ENCODE measurements around the gene FAM219A.
A peak's percentile ranks its signal among the peaks of the same experiment; 100 is the strongest.

Gene FAM219A

DNA sequence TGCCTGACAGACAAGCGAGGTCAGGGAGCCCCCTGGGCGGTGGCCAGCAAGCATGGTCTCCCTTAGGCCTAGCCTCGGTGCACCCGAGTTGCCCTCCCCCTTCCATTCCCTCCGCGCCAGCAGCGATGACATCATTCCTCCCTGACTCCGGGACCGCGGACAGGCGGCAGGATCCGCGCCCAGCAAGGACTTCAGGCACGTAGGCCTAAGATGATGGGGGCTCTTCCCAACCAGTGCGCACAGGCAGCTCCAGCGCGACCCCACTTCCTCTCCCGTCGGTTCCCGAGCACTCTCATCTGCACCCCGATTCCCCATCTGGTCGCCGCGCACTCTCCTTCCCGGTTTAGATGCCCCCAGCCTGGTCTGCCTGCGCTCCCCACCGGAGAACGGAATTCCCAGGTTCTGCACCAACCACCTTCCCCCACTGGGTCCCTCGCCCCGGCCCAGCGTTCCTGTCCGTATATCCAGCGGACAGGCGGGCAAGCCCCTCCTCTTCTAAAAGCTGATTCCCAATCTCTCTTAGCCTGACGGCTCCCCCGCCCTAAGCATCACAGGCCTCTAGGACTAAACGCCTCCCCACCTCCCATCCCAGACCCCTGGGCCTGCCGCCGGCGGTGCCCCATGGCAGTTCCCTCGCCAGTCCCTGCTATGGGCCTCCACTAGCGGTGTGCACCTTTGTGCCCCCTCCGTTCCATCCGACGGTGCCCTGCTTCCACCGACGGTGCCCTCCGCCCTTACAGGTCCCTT is 931 bp downstream of the FAM219A start:
- H3K4me3 ChIP-seq, result peak overlapping the region; percentile 93
- peak overlapping the region; percentile 80 for H3K9ac ChIP-seq (ENCODE audit: insufficient read length)
- H3K36me3 ChIP-seq (ENCODE audit: insufficient read depth, low read length), result no peaks in the 10 kb centered on the region
- H3K9me3 ChIP-seq (ENCODE audit: low read depth, low read length), result no peaks in the 10 kb centered on the region
- no peak overlapping the region for H3K27ac ChIP-seq
- DNase-seq (ENCODE audit: low read depth, low spot score), result no peak
- TF ChIP-seq FOXP2 (optimal IDR thresholded peaks at IDR 0.05; ENCODE audit: control extremely low read depth, extremely low read length, insufficient read depth) (no peak), EZH2 (IDR thresholded peaks at IDR 0.05) (no peak), POLR2AphosphoS5 (IDR thresholded peaks at IDR 0.05; ENCODE audit: borderline replicate concordance, low read depth, low read length) (no peak)

DNA sequence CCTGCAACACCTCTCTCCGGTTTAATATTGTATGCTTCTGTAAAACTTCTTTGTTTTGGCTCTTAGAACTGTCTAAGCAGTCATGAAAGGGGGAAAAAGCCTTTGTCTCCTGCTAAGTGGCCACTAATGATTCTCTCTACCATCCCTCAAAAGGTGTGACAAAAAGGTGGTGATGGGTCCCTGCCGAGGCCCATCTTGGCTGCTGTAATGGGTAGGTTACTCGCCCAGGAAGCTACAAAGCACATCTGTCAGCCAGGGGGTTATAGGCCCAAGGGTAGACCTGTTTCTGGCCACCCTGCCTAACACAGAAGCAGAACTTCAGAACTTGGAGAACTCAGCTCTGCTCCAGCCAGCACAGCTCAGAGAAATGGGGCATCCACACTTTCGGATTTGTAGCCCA is 1.6 kb downstream of the FAM219A start:
- peak overlapping the region; percentile 80 for H3K9ac ChIP-seq (ENCODE audit: insufficient read length)
- peak overlapping the region; percentile 93 for H3K4me3 ChIP-seq
- TF ChIP-seq EZH2 (IDR thresholded peaks at IDR 0.05), result no peak
- no peaks in the 10 kb centered on the region for H3K36me3 ChIP-seq (ENCODE audit: insufficient read depth, low read length)
- no peak for DNase-seq (ENCODE audit: low read depth, low spot score)
- H3K9me3 ChIP-seq (ENCODE audit: low read depth, low read length), result no peaks in the 10 kb centered on the region
- H3K27ac ChIP-seq, result no peak overlapping the region

DNA sequence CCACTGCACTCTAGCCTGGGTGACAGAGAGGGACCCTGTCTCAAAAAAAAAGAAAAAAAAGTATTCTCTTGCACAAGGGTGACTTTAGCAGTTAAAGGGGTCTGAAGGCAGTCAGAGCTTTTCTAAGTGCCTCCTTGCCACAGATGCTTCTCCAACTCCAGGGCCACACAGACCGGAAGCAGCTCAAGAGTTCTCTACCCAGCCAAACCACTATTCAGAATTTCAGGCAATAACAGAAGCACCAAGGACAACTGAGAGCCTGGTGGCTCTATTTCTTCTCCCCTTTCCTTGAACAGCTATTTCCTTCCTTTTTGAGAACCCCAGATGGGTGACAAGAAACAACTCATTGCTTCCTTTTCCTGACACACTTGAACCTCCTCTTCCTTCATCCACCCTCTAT is 2.2 kb downstream of the FAM219A start:
- Histone ChIP-seq H3K36me3 (ENCODE audit: insufficient read depth, low read length) (no peaks in the 10 kb centered on the region), H3K27ac (no peak overlapping the region), H3K4me3 (no peak overlapping the region), H3K9me3 (ENCODE audit: low read depth, low read length) (no peaks in the 10 kb centered on the region), H3K9ac (ENCODE audit: insufficient read length) (no peak overlapping the region)
- TF ChIP-seq EZH2 (IDR thresholded peaks at IDR 0.05) (no peak), FOXP2 (optimal IDR thresholded peaks at IDR 0.05; ENCODE audit: control extremely low read depth, extremely low read length, insufficient read depth) (no peak), POLR2AphosphoS5 (IDR thresholded peaks at IDR 0.05; ENCODE audit: borderline replicate concordance, low read depth, low read length) (no peak)
- DNase-seq (ENCODE audit: low read depth, low spot score), result no peak

DNA sequence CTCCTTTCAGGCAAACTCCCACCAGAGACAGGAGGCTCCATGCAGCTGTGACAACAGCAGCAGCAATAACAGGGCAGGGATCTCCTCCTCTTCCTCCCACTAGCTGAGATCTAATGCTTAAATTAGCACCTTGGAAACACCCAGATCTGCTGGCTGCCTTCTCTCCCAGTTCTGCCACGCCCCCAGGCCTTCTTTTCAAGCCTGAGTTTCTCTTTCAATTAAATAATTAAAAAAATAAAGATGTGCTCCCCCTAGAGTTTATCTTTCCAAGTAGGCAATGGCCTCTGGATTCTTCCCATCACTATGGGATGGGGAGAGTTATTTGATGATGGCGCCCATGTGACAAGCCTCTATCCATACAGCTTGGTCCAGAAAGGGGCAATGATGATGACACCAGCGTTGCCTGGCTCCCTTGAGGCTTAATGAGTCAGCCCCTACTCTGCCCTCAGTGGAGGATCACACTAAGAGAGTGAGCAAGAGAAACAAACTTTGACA is 3.8 kb downstream of the FAM219A start:
- no peak for DNase-seq (ENCODE audit: low read depth, low spot score)
- Histone ChIP-seq H3K4me3 (no peak overlapping the region), H3K9me3 (ENCODE audit: low read depth, low read length) (no peaks in the 10 kb centered on the region), H3K36me3 (ENCODE audit: insufficient read depth, low read length) (no peaks in the 10 kb centered on the region), H3K9ac (ENCODE audit: insufficient read length) (no peak overlapping the region), H3K27ac (no peak overlapping the region)
- TF ChIP-seq EZH2 (IDR thresholded peaks at IDR 0.05), result no peak
- TF ChIP-seq FOXP2 (optimal IDR thresholded peaks at IDR 0.05; ENCODE audit: control extremely low read depth, extremely low read length, insufficient read depth), result no peak
- no peak for TF ChIP-seq POLR2AphosphoS5 (IDR thresholded peaks at IDR 0.05; ENCODE audit: borderline replicate concordance, low read depth, low read length)

DNA sequence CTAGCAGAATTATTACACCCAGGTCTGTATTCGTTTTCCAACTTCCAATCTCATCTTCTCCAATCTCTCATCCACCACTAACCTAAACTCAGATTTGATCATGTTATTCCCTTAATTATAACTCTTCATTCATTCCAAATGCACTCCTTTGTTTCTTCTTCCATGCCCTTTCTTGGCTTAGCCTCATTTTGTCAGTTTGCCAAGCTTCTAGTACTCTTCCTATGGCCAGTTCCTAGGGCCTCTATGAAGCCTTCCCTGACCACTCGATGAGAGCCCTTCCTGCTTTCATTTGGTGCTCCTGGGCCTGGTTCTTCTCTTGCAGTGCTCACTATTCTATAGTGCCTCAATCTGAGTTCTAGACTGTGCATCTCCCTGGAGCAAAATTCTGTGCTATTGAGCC is 5.8 kb downstream of the FAM219A start:
- no peaks in the 10 kb centered on the region for H3K36me3 ChIP-seq (ENCODE audit: insufficient read depth, low read length)
- no peak overlapping the region for H3K9ac ChIP-seq (ENCODE audit: insufficient read length)
- no peaks in the 10 kb centered on the region for H3K9me3 ChIP-seq (ENCODE audit: low read depth, low read length)
- DNase-seq (ENCODE audit: low read depth, low spot score), result no peak
- no peak overlapping the region for H3K4me3 ChIP-seq
- TF ChIP-seq EZH2 (IDR thresholded peaks at IDR 0.05), result no peak
- no peak for TF ChIP-seq FOXP2 (optimal IDR thresholded peaks at IDR 0.05; ENCODE audit: control extremely low read depth, extremely low read length, insufficient read depth)
- TF ChIP-seq POLR2AphosphoS5 (IDR thresholded peaks at IDR 0.05; ENCODE audit: borderline replicate concordance, low read depth, low read length), result no peak
- no peak overlapping the region for H3K27ac ChIP-seq

DNA sequence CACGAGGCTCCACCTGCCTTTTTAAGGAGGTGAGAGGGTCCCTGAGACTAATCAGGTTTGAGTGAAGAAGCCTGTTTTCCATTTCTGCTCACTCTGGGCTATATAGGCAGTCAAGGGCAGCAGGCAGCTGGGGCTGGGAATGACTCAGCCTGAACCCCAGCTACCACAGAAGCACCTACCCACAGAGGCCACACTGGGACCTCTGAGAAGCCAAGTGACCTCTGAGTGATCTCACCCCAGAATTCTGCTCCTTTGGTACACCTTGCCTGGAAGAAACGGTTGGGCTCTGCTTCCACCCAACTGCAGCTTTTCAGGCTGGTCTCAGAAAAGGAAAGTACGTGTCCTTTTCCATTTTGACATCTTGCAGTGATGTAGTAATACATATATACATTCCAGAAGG is 6.8 kb downstream of the FAM219A start:
- Histone ChIP-seq H3K36me3 (ENCODE audit: insufficient read depth, low read length) (no peaks in the 10 kb centered on the region), H3K9me3 (ENCODE audit: low read depth, low read length) (no peaks in the 10 kb centered on the region), H3K9ac (ENCODE audit: insufficient read length) (no peak overlapping the region), H3K27ac (no peak overlapping the region), H3K4me3 (no peak overlapping the region)
- TF ChIP-seq FOXP2 (optimal IDR thresholded peaks at IDR 0.05; ENCODE audit: control extremely low read depth, extremely low read length, insufficient read depth) (no peak), EZH2 (IDR thresholded peaks at IDR 0.05) (no peak), POLR2AphosphoS5 (IDR thresholded peaks at IDR 0.05; ENCODE audit: borderline replicate concordance, low read depth, low read length) (no peak)
- no peak for DNase-seq (ENCODE audit: low read depth, low spot score)

DNA sequence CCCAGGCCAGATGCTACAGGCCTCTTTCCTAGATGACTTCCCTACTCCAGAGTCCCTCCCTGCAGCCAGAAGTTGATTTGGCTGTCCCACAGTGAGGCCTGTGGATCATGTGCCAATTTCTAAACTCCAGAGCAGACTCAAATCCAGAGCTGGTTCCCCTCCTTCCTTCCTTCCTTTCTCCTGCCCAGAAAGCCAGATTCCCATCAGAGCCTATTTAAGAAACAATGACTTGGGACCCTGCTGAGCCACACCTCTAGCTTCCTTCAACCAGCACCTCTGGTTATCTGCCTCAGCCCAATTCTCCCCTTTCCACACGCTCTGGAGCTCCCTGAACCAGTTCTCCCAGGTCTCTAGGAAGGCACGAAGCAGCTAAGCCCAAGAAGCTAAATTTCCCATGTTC is 7.2 kb downstream of the FAM219A start:
- no peak overlapping the region for H3K9ac ChIP-seq (ENCODE audit: insufficient read length)
- DNase-seq (ENCODE audit: low read depth, low spot score), result no peak
- H3K36me3 ChIP-seq (ENCODE audit: insufficient read depth, low read length), result no peaks in the 10 kb centered on the region
- H3K4me3 ChIP-seq, result no peak overlapping the region
- no peak overlapping the region for H3K27ac ChIP-seq
- H3K9me3 ChIP-seq (ENCODE audit: low read depth, low read length), result no peaks in the 10 kb centered on the region
- TF ChIP-seq POLR2AphosphoS5 (IDR thresholded peaks at IDR 0.05; ENCODE audit: borderline replicate concordance, low read depth, low read length) (no peak), FOXP2 (optimal IDR thresholded peaks at IDR 0.05; ENCODE audit: control extremely low read depth, extremely low read length, insufficient read depth) (no peak)

DNA sequence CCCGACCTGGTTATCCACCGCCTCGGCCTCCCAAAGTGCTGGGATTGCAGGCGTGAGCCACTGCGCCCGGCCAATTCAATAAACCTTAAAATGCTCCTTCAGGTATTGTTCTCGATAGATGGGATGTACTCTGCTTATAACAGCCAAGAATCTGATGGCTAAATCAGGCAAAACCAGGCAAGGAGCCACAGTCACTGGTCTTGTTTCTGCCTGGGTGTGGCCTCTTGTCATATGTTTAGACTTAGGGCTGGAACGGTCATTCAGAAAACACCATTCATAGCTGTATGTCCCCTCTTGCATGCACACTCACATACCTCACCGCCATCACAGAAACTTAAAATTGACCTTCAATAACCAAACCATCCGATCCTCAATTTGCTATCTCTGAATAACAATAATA is 7.7 kb downstream of the FAM219A start:
- no peak overlapping the region for H3K27ac ChIP-seq
- TF ChIP-seq EZH2 (IDR thresholded peaks at IDR 0.05), result no peak
- no peak for TF ChIP-seq FOXP2 (optimal IDR thresholded peaks at IDR 0.05; ENCODE audit: control extremely low read depth, extremely low read length, insufficient read depth)
- TF ChIP-seq POLR2AphosphoS5 (IDR thresholded peaks at IDR 0.05; ENCODE audit: borderline replicate concordance, low read depth, low read length), result no peak
- no peaks in the 10 kb centered on the region for H3K9me3 ChIP-seq (ENCODE audit: low read depth, low read length)
- no peak for DNase-seq (ENCODE audit: low read depth, low spot score)
- no peak overlapping the region for H3K4me3 ChIP-seq
- no peaks in the 10 kb centered on the region for H3K36me3 ChIP-seq (ENCODE audit: insufficient read depth, low read length)
- H3K9ac ChIP-seq (ENCODE audit: insufficient read length), result no peak overlapping the region

DNA sequence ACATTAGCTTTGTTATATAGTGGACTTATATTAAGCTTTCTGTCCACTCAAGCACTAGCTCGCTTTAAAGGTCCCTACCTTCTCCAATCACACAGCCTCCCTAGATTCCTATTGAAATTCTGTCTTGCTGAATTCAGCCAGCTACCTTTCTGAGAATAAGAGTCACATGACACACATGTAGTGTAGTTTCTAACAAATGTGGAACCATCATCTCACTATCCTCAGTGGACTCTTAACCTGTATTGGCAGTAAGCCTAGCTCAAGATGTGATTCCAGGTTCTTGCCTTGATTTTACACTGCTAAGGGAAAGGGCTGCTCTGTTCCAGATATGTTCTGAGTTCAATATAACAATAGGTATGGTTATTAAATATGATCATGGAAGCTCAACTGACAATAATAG is 11.4 kb downstream of the FAM219A start:
- TF ChIP-seq FOXP2 (optimal IDR thresholded peaks at IDR 0.05; ENCODE audit: control extremely low read depth, extremely low read length, insufficient read depth), result no peak
- TF ChIP-seq EZH2 (IDR thresholded peaks at IDR 0.05), result no peak
- TF ChIP-seq POLR2AphosphoS5 (IDR thresholded peaks at IDR 0.05; ENCODE audit: borderline replicate concordance, low read depth, low read length), result no peak
- Histone ChIP-seq H3K36me3 (ENCODE audit: insufficient read depth, low read length) (no peaks in the 10 kb centered on the region), H3K9ac (ENCODE audit: insufficient read length) (no peak overlapping the region), H3K27ac (no peak overlapping the region), H3K4me3 (no peak overlapping the region), H3K9me3 (ENCODE audit: low read depth, low read length) (no peaks in the 10 kb centered on the region)
- no peak for DNase-seq (ENCODE audit: low read depth, low spot score)
